ENCODE measurements around the gene ADIPOR2.
A peak's percentile ranks its signal among the peaks of the same experiment; 100 is the strongest.

The ADIPOR2 gene

DNA sequence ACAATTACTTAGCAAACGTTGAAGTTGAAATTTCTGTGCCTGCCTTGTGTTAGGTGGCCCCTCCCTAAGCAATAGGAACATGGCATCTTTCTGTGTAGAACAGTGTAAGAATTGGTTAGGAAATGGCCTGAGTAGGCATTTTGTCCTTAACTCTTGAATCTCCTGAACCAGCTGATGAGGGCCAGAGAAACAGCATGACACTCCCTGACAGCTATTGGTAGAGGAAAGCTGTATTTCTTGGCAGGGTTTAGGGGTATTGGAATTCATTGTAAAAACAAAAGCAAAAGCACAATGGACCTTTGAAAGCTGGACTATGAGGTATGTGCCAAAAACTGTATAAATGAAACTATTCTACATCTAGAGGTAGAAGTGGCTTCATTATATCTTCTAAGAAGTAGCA, 88.9 kb downstream of the ADIPOR2 start:
- TF ChIP-seq, protein P1, sequence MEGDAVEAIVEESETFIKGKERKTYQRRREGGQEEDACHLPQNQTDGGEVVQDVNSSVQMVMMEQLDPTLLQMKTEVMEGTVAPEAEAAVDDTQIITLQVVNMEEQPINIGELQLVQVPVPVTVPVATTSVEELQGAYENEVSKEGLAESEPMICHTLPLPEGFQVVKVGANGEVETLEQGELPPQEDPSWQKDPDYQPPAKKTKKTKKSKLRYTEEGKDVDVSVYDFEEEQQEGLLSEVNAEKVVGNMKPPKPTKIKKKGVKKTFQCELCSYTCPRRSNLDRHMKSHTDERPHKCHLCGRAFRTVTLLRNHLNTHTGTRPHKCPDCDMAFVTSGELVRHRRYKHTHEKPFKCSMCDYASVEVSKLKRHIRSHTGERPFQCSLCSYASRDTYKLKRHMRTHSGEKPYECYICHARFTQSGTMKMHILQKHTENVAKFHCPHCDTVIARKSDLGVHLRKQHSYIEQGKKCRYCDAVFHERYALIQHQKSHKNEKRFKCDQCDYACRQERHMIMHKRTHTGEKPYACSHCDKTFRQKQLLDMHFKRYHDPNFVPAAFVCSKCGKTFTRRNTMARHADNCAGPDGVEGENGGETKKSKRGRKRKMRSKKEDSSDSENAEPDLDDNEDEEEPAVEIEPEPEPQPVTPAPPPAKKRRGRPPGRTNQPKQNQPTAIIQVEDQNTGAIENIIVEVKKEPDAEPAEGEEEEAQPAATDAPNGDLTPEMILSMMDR (conservative IDR thresholded peaks at IDR 0.05; ENCODE audit: low read depth, low read length), result no peak
- DNase-seq (ENCODE audit: low read depth), result no peak
- H3K4me3 ChIP-seq (ENCODE audit: low read length), result no peak overlapping the region

DNA sequence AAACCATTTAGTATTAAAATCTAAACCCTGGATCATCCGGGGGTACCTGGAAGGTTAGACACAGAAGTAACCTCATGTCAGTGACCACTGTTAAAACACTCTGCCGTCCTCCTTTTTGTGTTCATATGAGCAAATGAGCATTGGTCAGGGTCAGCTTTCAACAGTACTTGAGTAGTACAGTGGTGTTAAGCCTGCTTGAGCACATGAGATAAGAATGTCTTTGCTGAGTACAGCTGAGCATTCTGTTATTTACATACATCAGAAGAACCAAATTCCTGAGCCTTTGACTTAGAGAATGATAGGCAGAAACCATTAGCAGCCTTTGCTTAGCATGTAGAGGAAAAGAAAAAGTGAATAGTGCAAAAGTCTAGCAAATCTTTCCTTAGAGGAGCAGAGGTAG, 90.9 kb downstream of the ADIPOR2 start:
- no peak overlapping the region for H3K4me3 ChIP-seq (ENCODE audit: low read length)
- DNase-seq (ENCODE audit: low read depth), result peak; percentile 48
- TF ChIP-seq, protein P1 (conservative IDR thresholded peaks at IDR 0.05; ENCODE audit: low read depth, low read length), result no peak

DNA sequence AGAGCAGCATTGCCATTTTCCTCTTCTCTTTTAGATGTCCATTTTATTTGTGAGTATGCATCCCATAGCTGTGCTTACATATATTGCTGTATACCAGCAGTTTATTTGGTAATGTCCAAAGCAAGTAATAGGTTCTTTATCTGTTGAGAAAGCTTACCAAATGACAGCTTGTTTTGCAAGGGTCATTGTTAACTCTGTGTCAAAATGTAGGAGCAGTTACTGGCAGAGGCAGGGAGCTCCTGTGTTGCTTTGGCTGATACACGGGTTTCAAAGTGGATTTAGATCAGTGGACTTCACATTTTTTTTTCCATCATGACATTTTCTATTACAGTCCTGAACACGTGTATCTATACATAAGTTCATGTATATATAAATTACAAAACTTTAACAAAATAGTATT, 91.3 kb downstream of the ADIPOR2 start:
- DNase-seq (ENCODE audit: low read depth), result no peak
- no peak overlapping the region for H3K4me3 ChIP-seq (ENCODE audit: low read length)
- TF ChIP-seq, protein P1 (conservative IDR thresholded peaks at IDR 0.05; ENCODE audit: low read depth, low read length), result no peak

DNA sequence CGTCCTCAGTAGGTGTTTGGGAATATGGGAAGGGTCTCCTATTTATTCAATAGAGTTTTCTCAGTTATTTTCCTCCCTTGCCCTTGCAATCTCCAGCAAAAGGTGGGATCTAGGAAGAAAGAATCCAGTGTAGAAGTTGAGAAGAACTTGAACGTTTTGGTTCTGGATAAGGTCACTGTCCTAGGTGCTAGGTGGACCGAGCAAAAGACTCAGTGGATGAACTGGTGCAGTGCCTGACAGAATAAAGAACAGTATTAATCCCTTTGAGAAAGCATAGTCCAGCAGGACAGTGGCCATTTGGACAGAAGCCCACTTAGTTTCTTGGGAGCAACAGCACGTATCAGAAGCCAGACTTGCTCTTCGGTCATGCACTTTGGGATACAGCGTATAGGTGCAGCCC, 96.8 kb downstream of the ADIPOR2 start:
- TF ChIP-seq, protein P1 (conservative IDR thresholded peaks at IDR 0.05; ENCODE audit: low read depth, low read length), result no peak
- DNase-seq (ENCODE audit: low read depth), result no peak
- no peak overlapping the region for H3K4me3 ChIP-seq (ENCODE audit: low read length)

DNA sequence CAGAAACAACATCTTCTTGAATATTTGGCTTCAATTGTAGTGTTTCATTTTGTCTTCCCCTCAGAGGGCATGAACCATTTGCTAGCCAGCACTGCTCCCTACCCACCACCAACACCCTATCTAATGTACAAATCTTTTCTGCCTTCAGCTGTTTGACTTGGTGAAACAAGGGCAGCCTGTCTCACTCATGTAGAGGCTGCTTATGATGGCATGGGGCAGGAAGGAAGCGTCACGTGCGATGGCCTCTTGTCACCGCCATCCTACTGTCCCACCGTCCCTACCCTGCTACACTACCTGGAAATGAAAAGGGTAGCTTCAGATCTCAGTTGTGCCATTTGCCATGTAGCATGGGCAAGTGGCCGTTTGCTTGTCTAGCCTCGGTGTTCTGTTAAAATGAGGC, 99.6 kb downstream of the ADIPOR2 start:
- TF ChIP-seq, protein P1 (conservative IDR thresholded peaks at IDR 0.05; ENCODE audit: low read depth, low read length), result no peak

GRCh38 chr12:1791104-1791841, 100.4 kb downstream of the ADIPOR2 start:
- DNase-seq (ENCODE audit: low read depth), result no peak
- H3K4me3 ChIP-seq (ENCODE audit: low read length), result no peak overlapping the region
- TF ChIP-seq, protein P1 (conservative IDR thresholded peaks at IDR 0.05; ENCODE audit: low read depth, low read length), result peak; percentile 86

More for the DNA sequence above, 99.6 kb downstream of the ADIPOR2 start:
- no peak overlapping the region for H3K4me3 ChIP-seq (ENCODE audit: low read length)
- no peak for DNase-seq (ENCODE audit: low read depth)

- H3K4me3 ChIP-seq (ENCODE audit: low read length), result no peak overlapping the region
- TF ChIP-seq, protein P1 (conservative IDR thresholded peaks at IDR 0.05; ENCODE audit: low read depth, low read length), result no peak
- no peak for DNase-seq (ENCODE audit: low read depth)
Observed at GRCh38 chr12:1792406-1792805, 101.5 kb downstream of the ADIPOR2 start.
